T1000 (cell line): ENCODE data around the gene SLC23A3.

Source experiments
- DNase-seq: peaks from one replicate; lab custom pipeline; 2025; ENCODE audit warnings: mixed read lengths; lab: John Stamatoyannopoulos, UW

Gene SLC23A3

GRCh38 chr2:219169930-219170654 is at the start of gene SLC23A3:
SLC23A3 (minus strand) TSS chr2:219170029; CDS start chr2:219169984, 45 bp downstream.
- DNase-seq = no peak

- peak; percentile 91 for DNase-seq
These were observed 49.2 kb upstream of the SLC23A3 start, which contains the start of gene ABCB6 for GRCh38 chr2:219218732-219219701. ABCB6 (minus strand) TSS chr2:219218958; CDS start chr2:219218673, 285 bp downstream.

GRCh38 chr2:219218217-219218731 is 48.4 kb upstream of the SLC23A3 start:
- DNase-seq = peak; percentile 59

- DNase-seq = no peak
These were observed 46.7 kb upstream of the SLC23A3 start for GRCh38 chr2:219216535-219216915.

- DNase-seq = no peak
These were observed 46.2 kb upstream of the SLC23A3 start for GRCh38 chr2:219215871-219216534.

- no peak for DNase-seq
These were observed 45.0 kb upstream of the SLC23A3 start for GRCh38 chr2:219214786-219215185.

- no peak for DNase-seq
These were observed 44.3 kb upstream of the SLC23A3 start for GRCh38 chr2:219214141-219214540.

GRCh38 chr2:219213486-219214071 is 43.8 kb upstream of the SLC23A3 start:
- no peak for DNase-seq

- no peak for DNase-seq
These were observed 43.2 kb upstream of the SLC23A3 start for GRCh38 chr2:219213026-219213415.

- no peak for DNase-seq
These were observed 41.1 kb upstream of the SLC23A3 start for GRCh38 chr2:219210886-219211362.

GRCh38 chr2:219210196-219210885 is 40.5 kb upstream of the SLC23A3 start:
- no peak for DNase-seq

- DNase-seq = no peak
These were observed 39.7 kb upstream of the SLC23A3 start for GRCh38 chr2:219209236-219210195.

GRCh38 chr2:219207884-219208740 is 38.3 kb upstream of the SLC23A3 start:
- no peak for DNase-seq

GRCh38 chr2:219207134-219207883 is 37.5 kb upstream of the SLC23A3 start:
- DNase-seq = no peak

- peak; percentile 90 for DNase-seq
These were observed 36.7 kb upstream of the SLC23A3 start, which contains the start of gene ZFAND2B for GRCh38 chr2:219206328-219207133. ZFAND2B (plus strand) TSS chr2:219206782; CDS start chr2:219206988, 206 bp downstream.

GRCh38 chr2:219205981-219206327 is 36.1 kb upstream of the SLC23A3 start:
- DNase-seq = no peak

- DNase-seq = no peak
These were observed 35.3 kb upstream of the SLC23A3 start for GRCh38 chr2:219205165-219205538.
